Colonic mucosa (tissue), 4 donors: Measurements from ENCODE around the gene SCUBE1. TPM values are rescaled to one million over a fixed set of nuclear protein-coding genes. Genes with fewer than 3 reads are reported as not detected.

Source experiments
- DNase-seq: peaks from one replicate; pipeline ENCODE4 v3.0.0-alpha.2; 2020
- H3K27ac ChIP-seq: fragments of 200-600 bp; one replicate; pipeline ENCODE4 v1.8.0; 2021
- H3K27me3 ChIP-seq: fragments of 200-600 bp; one replicate; pipeline ENCODE4 v1.8.0; 2021
- H3K36me3 ChIP-seq: fragments of 200-600 bp; one replicate; pipeline ENCODE4 v1.8.0; 2021
- H3K4me1 ChIP-seq: fragments of 200-600 bp; one replicate; pipeline ENCODE4 v1.8.0; 2021; ENCODE audit warnings: mild to moderate bottlenecking
- H3K4me3 ChIP-seq: fragments of 200-600 bp; one replicate; pipeline ENCODE4 v1.8.0; 2021
- H3K9ac ChIP-seq, 2 donors: one replicate each; pipeline ENCODE4 v1.7.0; 2013; ENCODE audit warnings: control low read depth in 2 of 2, low read depth in 2 of 2, low read length in 2 of 2
- H3K9me3 ChIP-seq: fragments of 200-600 bp; one replicate; pipeline ENCODE4 v1.8.0; 2021
- intact Hi-C: fragments of 100-400 bp; cut with DNase I; formaldehyde crosslinking; loops from one replicate; pipeline ENCODE4 v1.14.1; 2022
- total RNA-seq, 2 donors: library from RNA; stranded (reverse); fragmentation: NEBNext Ultra II Directional in 1 of 2; extraction: Animal tissue kit (Norgen Biotek cat#: 25700) in 1 of 2; gene quantifications; one replicate each; pipeline ENCODE4 v1.2.1, GENCODE V29; 2021
- TF ChIP-seq, protein P1 (sequence below): fragments of 200-600 bp; IDR thresholded peaks from one replicate; pipeline ENCODE4 v1.8.0; 2022; ENCODE audit warnings: antibody characterized with exemption, mild to moderate bottlenecking
- donor health status: healthy.
- donor health status: DM: no; HTN: no; CAD: no.
- donor health status: DM: no; HTN: no; CAD: no.

Gene SCUBE1
- total RNA-seq, 2 donors from 2014 or later: 1.7 to 5.6 TPM

GRCh38 chr22:43345356-43345755 lies 2.2 kb upstream of the SCUBE1 start:
- Histone ChIP-seq H3K9ac (no peak overlapping the region), H3K27me3 (peaks cover 27% of the 10 kb centered on the region), H3K36me3 (no peaks in the 10 kb centered on the region), H3K9me3 (no peaks in the 10 kb centered on the region), H3K4me3 (no peak overlapping the region), H3K4me1 (no peaks in the 10 kb centered on the region), H3K27ac (no peak overlapping the region)
- TF ChIP-seq, protein P1, sequence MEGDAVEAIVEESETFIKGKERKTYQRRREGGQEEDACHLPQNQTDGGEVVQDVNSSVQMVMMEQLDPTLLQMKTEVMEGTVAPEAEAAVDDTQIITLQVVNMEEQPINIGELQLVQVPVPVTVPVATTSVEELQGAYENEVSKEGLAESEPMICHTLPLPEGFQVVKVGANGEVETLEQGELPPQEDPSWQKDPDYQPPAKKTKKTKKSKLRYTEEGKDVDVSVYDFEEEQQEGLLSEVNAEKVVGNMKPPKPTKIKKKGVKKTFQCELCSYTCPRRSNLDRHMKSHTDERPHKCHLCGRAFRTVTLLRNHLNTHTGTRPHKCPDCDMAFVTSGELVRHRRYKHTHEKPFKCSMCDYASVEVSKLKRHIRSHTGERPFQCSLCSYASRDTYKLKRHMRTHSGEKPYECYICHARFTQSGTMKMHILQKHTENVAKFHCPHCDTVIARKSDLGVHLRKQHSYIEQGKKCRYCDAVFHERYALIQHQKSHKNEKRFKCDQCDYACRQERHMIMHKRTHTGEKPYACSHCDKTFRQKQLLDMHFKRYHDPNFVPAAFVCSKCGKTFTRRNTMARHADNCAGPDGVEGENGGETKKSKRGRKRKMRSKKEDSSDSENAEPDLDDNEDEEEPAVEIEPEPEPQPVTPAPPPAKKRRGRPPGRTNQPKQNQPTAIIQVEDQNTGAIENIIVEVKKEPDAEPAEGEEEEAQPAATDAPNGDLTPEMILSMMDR: no peak
- intact Hi-C loops: loop anchor here (5.0 kb wide), 1 partner anchor 113 kb away; no protein-coding TSS in a partner anchor
- DNase-seq: no peak

DNA sequence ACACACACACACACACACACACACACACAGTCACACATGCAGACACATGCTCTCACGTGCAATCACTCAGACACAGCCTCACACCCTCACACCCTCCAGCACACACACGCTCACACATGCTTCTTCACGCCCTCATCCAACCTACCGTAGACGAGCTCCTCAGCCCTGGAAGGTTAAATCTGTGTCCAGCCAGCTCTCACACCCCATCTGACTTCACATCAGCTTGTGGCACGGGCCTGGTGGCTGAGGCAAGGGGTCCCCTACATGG lies 1.3 kb upstream of the SCUBE1 start:
- Histone ChIP-seq H3K4me3 (no peak overlapping the region), H3K27me3 (peaks cover 27% of the 10 kb centered on the region), H3K36me3 (no peaks in the 10 kb centered on the region), H3K27ac (no peak overlapping the region), H3K9me3 (no peaks in the 10 kb centered on the region), H3K4me1 (no peaks in the 10 kb centered on the region), H3K9ac (no peak overlapping the region)
- no peak for DNase-seq
- intact Hi-C loops: no loop called here
- TF ChIP-seq, protein P1: no peak

GRCh38 chr22:43343670-43344519 lies 723 bp upstream of the SCUBE1 start:
- no peak for DNase-seq
- H3K9ac ChIP-seq: no peak overlapping the region
- H3K36me3 ChIP-seq: no peaks in the 10 kb centered on the region
- TF ChIP-seq, protein P1: no peak
- no peak overlapping the region for H3K27ac ChIP-seq
- H3K4me3 ChIP-seq: peak overlapping the region; percentile 20
- no peaks in the 10 kb centered on the region for H3K4me1 ChIP-seq
- no peaks in the 10 kb centered on the region for H3K9me3 ChIP-seq
- H3K27me3 ChIP-seq: peaks cover 27% of the 10 kb centered on the region
- intact Hi-C loops: no loop called here

DNA sequence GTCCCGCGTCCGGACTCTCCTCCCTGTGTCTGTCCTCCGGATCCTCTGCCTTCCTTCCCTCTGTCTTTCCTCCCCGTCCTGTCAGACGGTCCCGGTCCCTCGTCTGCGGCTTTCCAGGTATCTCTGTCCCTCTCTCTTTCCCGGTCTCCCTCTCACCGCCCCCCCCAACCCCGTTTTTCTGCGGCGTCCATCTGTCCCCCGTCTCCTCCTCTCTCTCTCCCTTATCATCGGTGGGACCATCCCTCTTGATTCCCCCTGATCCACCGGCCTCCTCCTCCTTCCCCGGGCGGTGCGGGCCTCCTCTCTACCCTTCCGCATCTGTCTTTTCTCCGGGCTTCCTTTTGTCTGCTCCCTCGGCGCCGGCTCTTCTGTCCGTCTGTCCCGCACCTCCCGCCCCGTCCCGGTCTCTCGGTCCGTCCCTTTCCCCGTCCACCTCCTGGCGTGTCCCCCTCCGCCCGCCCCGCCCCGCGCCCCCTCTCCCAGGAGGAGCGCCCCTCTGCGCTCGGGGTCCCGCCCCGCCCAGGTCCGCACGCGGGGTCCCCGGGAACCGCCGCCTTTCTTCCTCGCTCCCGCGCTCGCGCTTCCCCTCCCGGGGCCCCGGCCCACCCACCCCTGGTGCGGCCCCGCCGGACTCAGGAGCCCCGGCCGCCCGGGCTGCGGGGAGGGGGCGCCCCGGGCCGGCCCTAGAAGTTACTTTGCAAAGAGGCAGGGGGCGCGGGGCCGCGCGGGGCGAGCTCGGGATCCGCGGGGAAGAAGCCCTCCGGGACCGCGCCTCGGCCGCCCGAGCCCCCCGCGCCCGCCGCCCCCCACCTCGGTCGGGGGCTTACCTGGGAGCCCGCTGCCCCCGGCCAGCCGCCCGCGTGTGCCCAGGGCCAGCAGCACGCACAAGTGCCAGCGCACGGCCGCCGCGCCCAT lies 568 bp downstream of the SCUBE1 start:
- no peaks in the 10 kb centered on the region for H3K9me3 ChIP-seq
- intact Hi-C loops: no loop called here
- peak overlapping the region in 1 of 2 donors; percentile 35 for H3K9ac ChIP-seq
- H3K4me1 ChIP-seq: no peaks in the 10 kb centered on the region
- no peak overlapping the region for H3K27ac ChIP-seq
- peak overlapping the region; percentile 3 for H3K4me3 ChIP-seq
- no peaks in the 10 kb centered on the region for H3K36me3 ChIP-seq
- H3K27me3 ChIP-seq: peaks cover 27% of the 10 kb centered on the region
- TF ChIP-seq, protein P1: no peak
- no peak for DNase-seq

- TF ChIP-seq, protein P1: no peak
- Histone ChIP-seq H3K27ac (no peak overlapping the region), H3K27me3 (peaks cover 27% of the 10 kb centered on the region), H3K4me3 (no peak overlapping the region), H3K9ac (no peak overlapping the region), H3K9me3 (no peaks in the 10 kb centered on the region), H3K36me3 (no peaks in the 10 kb centered on the region), H3K4me1 (no peaks in the 10 kb centered on the region)
- intact Hi-C loops: no loop called here
- DNase-seq: no peak
Observed at GRCh38 chr22:43341565-43341964, 1.6 kb downstream of the SCUBE1 start.
